CD8-positive, alpha-beta memory T cell (primary cell): Measurements from ENCODE around the gene TBC1D5. TPM values are rescaled to one million over a fixed set of nuclear protein-coding genes. Genes with fewer than 3 reads are reported as not detected.
A peak's percentile ranks its signal among the peaks of the same experiment; 100 is the strongest.
"Not testable (repeated sequence)": the region's sequence is repeated elsewhere in the genome, so short reads cannot be mapped to it uniquely, and the experiment has no call there.

Experiments
- CTCF ChIA-PET: fragments of 350-600 bp; sonication (Branson Sonifier 250); formaldehyde crosslinking; loops from one replicate; lab custom pipeline; 2021; ENCODE audit warnings: antibody characterized with exemption; lab: Charles Lee
- POLR2A ChIA-PET: fragments of 350-600 bp; sonication (Branson Sonifier 250); formaldehyde crosslinking; loops from one replicate; lab custom pipeline; 2021; ENCODE audit warnings: antibody characterized with exemption; lab: Charles Lee
- DNase-seq, 5 donors: peaks; one replicate each; pipeline versions ENCODE4 v3.0.0 to v3.0.0-alpha.2; 2020 to 2022; ENCODE audit warnings: mixed read lengths in 1 of 5
- H3K27ac ChIP-seq: one replicate; pipeline ENCODE4 v1.7.0; 2013; ENCODE audit warnings: low read depth, mild to moderate bottlenecking, low read length, moderate library complexity
- H3K27me3 ChIP-seq: 2 replicates; pipeline ENCODE4 v1.7.0; 2013; ENCODE audit warnings: low read length, mild to moderate bottlenecking; ENCODE audit not compliant: insufficient read depth, poor library complexity, severe bottlenecking
- H3K36me3 ChIP-seq: 2 replicates; pipeline ENCODE4 v1.7.0; 2013; ENCODE audit warnings: mild to moderate bottlenecking, low read length, moderate library complexity; ENCODE audit not compliant: insufficient read depth
- H3K4me1 ChIP-seq: 2 replicates; pipeline ENCODE4 v1.7.0; 2013; ENCODE audit warnings: mild to moderate bottlenecking, low read length, moderate library complexity; ENCODE audit not compliant: insufficient read depth
- H3K4me3 ChIP-seq: 2 replicates; pipeline ENCODE4 v1.7.0; 2013; ENCODE audit warnings: mild to moderate bottlenecking, low read length
- H3K9me3 ChIP-seq: 2 replicates; pipeline ENCODE4 v1.7.0; 2013; ENCODE audit warnings: mild to moderate bottlenecking, low read length
- H3K27ac Mint-ChIP-seq, 8 donors: one replicate each; pipeline ENCODE4 v1.8.0; 2020 to 2021; ENCODE audit warnings: mixed read lengths in 8 of 8, mild to moderate bottlenecking in 6 of 8, inconsistent platforms in 3 of 8, moderate library complexity in 3 of 8
- H3K27me3 Mint-ChIP-seq, 2 donors: one replicate each; pipeline ENCODE4 v1.8.0; 2020 to 2021; ENCODE audit warnings: mixed read lengths in 2 of 2, mild to moderate bottlenecking in 1 of 2, moderate library complexity in 1 of 2
- H3K36me3 Mint-ChIP-seq, 3 donors: one replicate each; pipeline ENCODE4 v1.8.0; 2020 to 2021; ENCODE audit warnings: mixed read lengths in 3 of 3, inconsistent platforms in 1 of 3, mild to moderate bottlenecking in 1 of 3
- H3K4me1 Mint-ChIP-seq, 3 donors: one replicate each; pipeline ENCODE4 v1.8.0; 2020 to 2021; ENCODE audit warnings: mixed read lengths in 3 of 3, inconsistent platforms in 1 of 3, mild to moderate bottlenecking in 1 of 3
- H3K4me3 Mint-ChIP-seq, 7 donors: one replicate each; pipeline ENCODE4 v1.8.0; 2020 to 2021; ENCODE audit warnings: mixed read lengths in 7 of 7, mild to moderate bottlenecking in 6 of 7, moderate library complexity in 4 of 7, inconsistent platforms in 2 of 7
- H3K9me3 Mint-ChIP-seq, 5 donors: one replicate each; pipeline ENCODE4 v1.8.0; 2020 to 2022; ENCODE audit warnings: mixed read lengths in 5 of 5, mild to moderate bottlenecking in 3 of 5, moderate library complexity in 2 of 5, inconsistent platforms in 1 of 5
- polyA plus RNA-seq: library from polyadenylated mRNA; unstranded; fragments of 300-500 nt; fragmentation: Illumina TruSeq; gene quantifications from one replicate; pipeline ENCODE4 v1.2.3, GENCODE V29; 2021
- total RNA-seq, 2 experiments: library from RNA; stranded (reverse); gene quantifications; one replicate each; pipeline ENCODE4 v1.2.3, GENCODE V29; 2021

TBC1D5 gene
- total and polyA plus RNA-seq, 3 experiments from 2014 or later: 35.8 to 45.1 (median 40.0) TPM

- Mint-ChIP-seq H3K4me3 (no peak overlapping the region), H3K9me3 (peaks cover 0 to 4% (median 0%) of the 10 kb centered on the region in 5 donors), H3K36me3 (peaks cover 7 to 13% (median 11%) of the 10 kb centered on the region in 3 donors), H3K27me3 (no peaks in the 10 kb centered on the region), H3K27ac (no peak overlapping the region), H3K4me1 (peaks cover 0 to 3% (median 2%) of the 10 kb centered on the region in 3 donors)
- ChIA-PET CTCF (no interaction called here), POLR2A (no interaction called here)
- Histone ChIP-seq H3K4me1 (no peaks in the 10 kb centered on the region), H3K27ac (no peak overlapping the region), H3K4me3 (no peak overlapping the region), H3K36me3 (no peaks in the 10 kb centered on the region), H3K9me3 (no peaks in the 10 kb centered on the region), H3K27me3 (no peaks in the 10 kb centered on the region)
- DNase-seq: no peak
Observed at GRCh38 chr3:17354341-17354740, 388.1 kb downstream of the TBC1D5 start.

GRCh38 chr3:17352620-17353019, 389.8 kb downstream of the TBC1D5 start:
- Mint-ChIP-seq H3K4me1 (peaks cover 3 to 4% (median 3%) of the 10 kb centered on the region in 3 donors), H3K27me3 (no peaks in the 10 kb centered on the region), H3K27ac (no peak overlapping the region), H3K9me3 (peaks cover 0 to 4% (median 0%) of the 10 kb centered on the region in 5 donors), H3K36me3 (peaks cover 11 to 16% (median 14%) of the 10 kb centered on the region in 3 donors), H3K4me3 (no peak overlapping the region)
- CTCF ChIA-PET: no interaction called here
- no peak overlapping the region for H3K4me3 ChIP-seq
- DNase-seq: no peak
- no peaks in the 10 kb centered on the region for H3K36me3 ChIP-seq
- H3K27me3 ChIP-seq: no peaks in the 10 kb centered on the region
- no peaks in the 10 kb centered on the region for H3K4me1 ChIP-seq
- H3K27ac ChIP-seq: no peak overlapping the region
- POLR2A ChIA-PET: no interaction called here
- H3K9me3 ChIP-seq: no peaks in the 10 kb centered on the region

GRCh38 chr3:17351193-17351592, 391.2 kb downstream of the TBC1D5 start:
- H3K27me3 ChIP-seq, H3K9me3 Mint-ChIP-seq, H3K36me3 ChIP-seq, H3K27me3 Mint-ChIP-seq, H3K27ac ChIP-seq, DNase-seq, CTCF ChIA-PET, H3K4me1 Mint-ChIP-seq, H3K4me3 ChIP-seq, H3K4me1 ChIP-seq, H3K9me3 ChIP-seq, POLR2A ChIA-PET: not testable (repeated sequence)
- H3K4me3 Mint-ChIP-seq: peak overlapping the region in 1 of 7 donors; percentile 33
- peak overlapping the region in 1 of 8 donors; percentile 38 for H3K27ac Mint-ChIP-seq
- peaks cover 8 to 14% (median 9%) of the 10 kb centered on the region in 3 donors for H3K36me3 Mint-ChIP-seq

GRCh38 chr3:17349093-17349492, 393.3 kb downstream of the TBC1D5 start:
- CTCF ChIA-PET: no interaction called here
- no peaks in the 10 kb centered on the region for H3K4me1 ChIP-seq
- peaks cover 8 to 13% (median 9%) of the 10 kb centered on the region in 3 donors for H3K36me3 Mint-ChIP-seq
- H3K36me3 ChIP-seq: no peaks in the 10 kb centered on the region
- H3K4me3 ChIP-seq: no peak overlapping the region
- peaks cover 0 to 4% (median 3%) of the 10 kb centered on the region in 3 donors for H3K4me1 Mint-ChIP-seq
- POLR2A ChIA-PET: no interaction called here
- H3K27ac Mint-ChIP-seq: no peak overlapping the region
- no peak overlapping the region for H3K4me3 Mint-ChIP-seq
- H3K9me3 Mint-ChIP-seq: peaks cover 0 to 4% (median 0%) of the 10 kb centered on the region in 5 donors
- DNase-seq: no peak
- no peaks in the 10 kb centered on the region for H3K27me3 ChIP-seq
- H3K27me3 Mint-ChIP-seq: no peaks in the 10 kb centered on the region
- H3K27ac ChIP-seq: no peak overlapping the region
- no peaks in the 10 kb centered on the region for H3K9me3 ChIP-seq

GRCh38 chr3:17342119-17342518, 400.3 kb downstream of the TBC1D5 start:
- DNase-seq: no peak
- Mint-ChIP-seq H3K9me3 (no peaks in the 10 kb centered on the region), H3K36me3 (peaks cover 4 to 7% (median 6%) of the 10 kb centered on the region in 3 donors), H3K4me3 (no peak overlapping the region), H3K27ac (no peak overlapping the region), H3K27me3 (no peaks in the 10 kb centered on the region), H3K4me1 (no peaks in the 10 kb centered on the region)
- Histone ChIP-seq H3K36me3 (no peaks in the 10 kb centered on the region), H3K4me1 (no peaks in the 10 kb centered on the region), H3K27ac (no peak overlapping the region), H3K27me3 (no peaks in the 10 kb centered on the region), H3K9me3 (no peaks in the 10 kb centered on the region), H3K4me3 (no peak overlapping the region)
- CTCF ChIA-PET: no interaction called here
- POLR2A ChIA-PET: no interaction called here

- Mint-ChIP-seq H3K27me3 (no peaks in the 10 kb centered on the region), H3K36me3 (peaks cover 5 to 10% (median 7%) of the 10 kb centered on the region in 3 donors), H3K4me1 (peaks cover 0 to 8% (median 1%) of the 10 kb centered on the region in 3 donors), H3K9me3 (no peaks in the 10 kb centered on the region), H3K4me3 (no peak overlapping the region), H3K27ac (peak overlapping the region in 1 of 8 donors; percentile 78)
- ChIA-PET CTCF (no interaction called here), POLR2A (no interaction called here)
- Histone ChIP-seq H3K27ac (no peak overlapping the region), H3K4me3 (no peak overlapping the region), H3K36me3 (no peaks in the 10 kb centered on the region), H3K9me3 (no peaks in the 10 kb centered on the region), H3K4me1 (no peaks in the 10 kb centered on the region), H3K27me3 (no peaks in the 10 kb centered on the region)
- DNase-seq: no peak
Observed at GRCh38 chr3:17340693-17341092, 401.7 kb downstream of the TBC1D5 start.

GRCh38 chr3:17340261-17340660, 402.2 kb downstream of the TBC1D5 start:
- POLR2A ChIA-PET: interaction anchor here (0.8 kb wide), 1 partner anchor 467 kb away, joined by 4 read pairs; no protein-coding TSS in a partner anchor

GRCh38 chr3:17339132-17339575, 403.3 kb downstream of the TBC1D5 start:
- ChIA-PET POLR2A (no interaction called here), CTCF (no interaction called here)
- Mint-ChIP-seq H3K27ac (no peak overlapping the region), H3K9me3 (no peaks in the 10 kb centered on the region), H3K4me3 (no peak overlapping the region), H3K27me3 (no peaks in the 10 kb centered on the region), H3K36me3 (peaks cover 5 to 10% (median 7%) of the 10 kb centered on the region in 3 donors), H3K4me1 (peaks cover 0 to 8% (median 1%) of the 10 kb centered on the region in 3 donors)
- Histone ChIP-seq H3K27me3 (no peaks in the 10 kb centered on the region), H3K27ac (no peak overlapping the region), H3K4me3 (no peak overlapping the region), H3K9me3 (no peaks in the 10 kb centered on the region), H3K4me1 (no peaks in the 10 kb centered on the region), H3K36me3 (no peaks in the 10 kb centered on the region)
- no peak for DNase-seq

More at GRCh38 chr3:17340261-17340660, 402.2 kb downstream of the TBC1D5 start:
- Histone ChIP-seq H3K27ac (no peak overlapping the region), H3K27me3 (no peaks in the 10 kb centered on the region), H3K4me1 (no peaks in the 10 kb centered on the region), H3K9me3 (no peaks in the 10 kb centered on the region), H3K4me3 (no peak overlapping the region), H3K36me3 (no peaks in the 10 kb centered on the region)
- Mint-ChIP-seq H3K9me3 (no peaks in the 10 kb centered on the region), H3K27ac (peak overlapping the region in 1 of 8 donors; percentile 78), H3K4me3 (no peak overlapping the region), H3K27me3 (no peaks in the 10 kb centered on the region), H3K36me3 (peaks cover 5 to 10% (median 7%) of the 10 kb centered on the region in 3 donors), H3K4me1 (peaks cover 0 to 8% (median 1%) of the 10 kb centered on the region in 3 donors)
- CTCF ChIA-PET: no interaction called here
- DNase-seq: no peak
